GM19438 (cell line): ENCODE data around the gene SLC35A1.
"Not testable (repeated sequence)": the region's sequence is repeated elsewhere in the genome, so short reads cannot be mapped to it uniquely, and the experiment has no call there.

Experiments used
- ATAC-seq: cut with Tn5 transposase; IDR thresholded peaks from one replicate; pipeline ENCODE4 v1.9.1; 2021; ENCODE audit warnings: low read depth; ENCODE audit not compliant: unreplicated experiment

The SLC35A1 gene, protein sequence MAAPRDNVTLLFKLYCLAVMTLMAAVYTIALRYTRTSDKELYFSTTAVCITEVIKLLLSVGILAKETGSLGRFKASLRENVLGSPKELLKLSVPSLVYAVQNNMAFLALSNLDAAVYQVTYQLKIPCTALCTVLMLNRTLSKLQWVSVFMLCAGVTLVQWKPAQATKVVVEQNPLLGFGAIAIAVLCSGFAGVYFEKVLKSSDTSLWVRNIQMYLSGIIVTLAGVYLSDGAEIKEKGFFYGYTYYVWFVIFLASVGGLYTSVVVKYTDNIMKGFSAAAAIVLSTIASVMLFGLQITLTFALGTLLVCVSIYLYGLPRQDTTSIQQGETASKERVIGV

DNA sequence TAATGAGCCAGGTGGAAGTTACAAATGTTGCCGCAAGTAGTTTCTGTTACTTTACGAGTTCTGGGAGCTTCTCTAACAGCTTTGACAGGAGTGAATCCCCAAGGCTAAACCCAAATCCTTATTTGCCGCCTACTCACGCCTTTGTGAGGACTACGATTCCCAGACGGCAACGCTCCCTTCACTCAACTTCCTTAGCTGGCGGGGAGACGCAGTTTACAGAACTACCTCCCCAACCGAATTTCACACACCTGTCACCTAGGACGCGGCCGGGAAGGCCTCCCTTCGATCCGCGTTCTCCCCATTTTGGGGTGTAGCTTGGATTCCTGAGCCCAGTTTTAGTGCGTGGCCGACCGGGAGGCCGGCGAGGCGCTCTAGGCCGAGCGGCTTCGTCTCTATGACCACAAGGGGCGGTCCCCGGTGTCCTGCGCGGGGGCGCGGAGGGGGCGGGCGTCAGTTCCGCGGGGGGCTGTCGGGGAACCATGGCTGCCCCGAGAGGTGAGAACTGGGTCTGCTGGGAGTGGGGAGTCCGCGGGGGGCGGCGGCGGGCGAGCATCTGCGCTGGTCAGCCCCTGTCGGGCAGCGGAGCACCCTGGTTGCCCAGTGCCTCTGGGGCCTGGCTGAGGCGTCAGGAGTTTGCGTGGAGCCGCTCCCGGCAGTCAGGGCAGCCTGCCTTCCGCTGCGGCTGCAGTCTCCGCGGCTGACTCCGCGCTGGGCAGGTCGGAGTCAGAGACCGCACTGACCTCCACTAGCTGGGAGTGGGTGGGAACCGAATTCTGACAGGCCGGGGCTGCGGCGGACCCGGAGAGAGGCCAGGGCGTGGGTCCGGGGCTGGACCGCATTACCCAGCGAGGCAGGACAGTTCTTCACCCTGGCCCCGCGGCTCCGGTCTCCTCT, at the start of gene SLC35A1:
Gene SLC35A1 (plus strand): TSS at position 450 of the 894 bp plus-strand sequence. CDS start 30 bp downstream, at position 480.
- peak; percentile 85 for ATAC-seq

DNA sequence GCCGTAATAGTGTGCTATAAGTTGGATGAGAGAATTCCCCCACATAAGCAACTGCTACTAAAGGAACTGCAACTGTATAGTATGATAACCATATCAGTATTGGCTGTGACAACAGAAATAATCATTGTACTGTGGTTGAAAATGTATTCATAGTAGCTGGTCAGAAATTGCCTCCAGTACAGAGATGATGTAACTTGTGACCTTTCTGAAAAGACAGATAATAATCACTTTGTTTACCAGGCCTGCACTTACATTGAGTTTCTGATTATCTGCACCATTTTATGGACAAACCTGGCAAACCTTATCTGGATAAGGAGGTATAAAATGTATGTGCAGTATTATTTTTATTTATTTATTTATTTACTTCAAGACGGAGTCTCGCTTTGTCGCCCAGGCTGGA, 46.0 kb upstream of the SLC35A1 start:
- no peak for ATAC-seq

DNA sequence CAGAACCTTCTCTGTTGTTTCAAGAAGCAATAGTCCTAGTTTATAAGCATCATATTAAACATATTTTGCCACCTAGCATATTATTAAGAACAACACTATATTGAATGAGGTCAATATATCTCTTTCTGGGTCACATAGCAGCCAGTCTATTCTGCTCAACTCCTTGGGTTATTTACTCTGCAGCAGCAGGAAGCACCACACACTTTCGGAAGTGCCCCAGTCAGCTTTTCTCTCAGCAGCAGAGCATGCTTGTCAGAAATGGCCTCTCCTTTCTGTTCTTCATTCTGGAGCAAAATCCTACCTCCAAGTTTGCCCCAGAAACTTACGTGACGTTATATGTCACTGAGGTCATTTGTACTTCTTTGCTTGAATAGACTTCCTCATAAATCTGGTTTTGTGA, 42.3 kb upstream of the SLC35A1 start:
- no peak for ATAC-seq

DNA sequence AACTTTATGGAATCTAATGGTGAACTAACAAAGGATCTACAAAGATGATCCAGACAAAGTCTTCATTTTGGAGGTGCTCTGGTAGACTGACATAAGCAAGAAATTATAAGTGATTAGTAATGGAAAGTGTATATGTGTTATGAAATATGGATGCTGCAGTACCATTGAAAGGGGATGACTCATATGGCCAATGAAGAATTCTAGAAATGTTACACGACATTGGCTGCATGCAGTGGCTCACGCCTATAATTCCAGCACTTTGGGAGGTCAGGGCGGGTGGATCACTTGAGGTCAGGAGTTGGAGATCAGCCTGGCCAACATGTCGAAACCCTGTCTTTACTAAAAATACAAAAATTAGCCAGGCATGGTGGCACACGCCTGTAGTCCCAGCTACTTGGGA, 41.5 kb upstream of the SLC35A1 start:
- no peak for ATAC-seq

DNA sequence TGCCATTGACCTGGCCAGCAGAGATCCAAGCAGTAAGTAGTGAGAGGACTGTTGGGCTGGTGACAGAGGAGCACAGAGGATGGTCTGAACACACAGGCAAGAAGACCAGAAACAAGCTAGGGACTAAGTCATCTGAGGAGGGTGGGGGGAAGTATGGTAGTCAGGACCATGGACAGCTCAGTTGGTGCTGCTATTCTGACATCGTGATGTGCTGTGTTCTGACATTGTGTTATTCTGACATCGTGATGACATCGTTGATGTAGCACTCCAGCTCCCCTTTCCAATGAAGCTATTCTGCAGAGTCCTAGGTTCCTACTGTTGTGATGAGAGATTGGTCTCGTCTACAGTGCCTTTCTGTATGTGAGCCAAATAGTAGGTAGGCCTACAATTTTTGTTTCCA, 36.3 kb upstream of the SLC35A1 start:
- no peak for ATAC-seq

DNA sequence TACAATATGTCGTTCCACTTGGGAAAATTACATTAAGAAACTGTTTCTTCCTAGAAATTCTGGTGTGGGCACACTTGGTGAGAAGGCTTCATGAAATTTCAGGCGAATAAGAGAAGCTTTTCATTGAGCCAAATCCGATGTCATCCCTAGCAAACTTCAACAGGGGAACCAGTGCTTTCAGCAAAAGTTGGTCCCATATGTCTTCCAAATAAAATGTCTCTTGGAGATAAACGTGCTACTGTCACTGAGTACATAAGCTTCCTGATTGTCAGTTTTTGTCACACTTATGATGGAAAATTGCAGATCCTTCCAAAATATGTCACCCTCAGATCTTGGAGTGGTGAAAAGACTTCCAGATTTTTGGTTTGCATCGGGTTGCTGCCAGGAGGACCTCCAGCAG, 31.1 kb upstream of the SLC35A1 start:
- no peak for ATAC-seq

DNA sequence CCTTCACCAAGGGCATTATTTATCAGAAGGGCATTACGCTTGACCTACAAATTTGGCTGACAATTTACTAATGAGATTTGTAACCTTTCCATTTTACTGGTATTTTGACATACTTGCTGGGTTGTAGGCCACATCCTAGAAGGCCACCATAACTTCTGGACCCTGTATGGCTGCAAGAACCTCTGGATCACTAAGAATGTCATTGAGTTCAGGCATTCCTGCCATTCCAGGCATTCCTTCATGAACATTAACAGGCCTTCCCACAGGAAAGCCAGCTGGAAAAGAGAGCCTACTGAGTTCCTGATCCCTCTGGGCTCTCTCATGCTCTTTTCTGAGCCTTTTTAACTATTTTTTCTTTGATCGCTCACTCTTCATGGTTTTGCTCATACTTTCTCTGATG, 28.4 kb upstream of the SLC35A1 start:
- no peak for ATAC-seq

DNA sequence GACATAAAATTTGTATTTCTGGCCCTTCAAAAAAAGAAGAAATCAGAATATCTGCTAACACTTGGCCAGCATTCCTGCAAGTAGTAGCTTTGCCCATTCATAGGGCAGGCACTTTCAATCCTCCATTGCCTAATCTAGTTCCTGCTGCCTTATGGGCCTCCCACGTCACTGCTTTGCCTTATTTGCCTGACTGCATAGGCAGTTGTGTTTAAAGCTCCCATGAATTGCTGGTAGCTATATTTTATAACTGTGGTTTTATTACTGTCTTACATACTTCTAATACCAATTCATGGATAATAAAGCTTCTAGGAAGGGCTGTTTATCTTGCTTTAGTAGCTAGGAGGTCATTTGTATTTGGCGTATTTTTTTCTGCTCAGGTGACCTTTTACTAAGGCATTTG, 7.7 kb upstream of the SLC35A1 start:
- no peak for ATAC-seq

DNA sequence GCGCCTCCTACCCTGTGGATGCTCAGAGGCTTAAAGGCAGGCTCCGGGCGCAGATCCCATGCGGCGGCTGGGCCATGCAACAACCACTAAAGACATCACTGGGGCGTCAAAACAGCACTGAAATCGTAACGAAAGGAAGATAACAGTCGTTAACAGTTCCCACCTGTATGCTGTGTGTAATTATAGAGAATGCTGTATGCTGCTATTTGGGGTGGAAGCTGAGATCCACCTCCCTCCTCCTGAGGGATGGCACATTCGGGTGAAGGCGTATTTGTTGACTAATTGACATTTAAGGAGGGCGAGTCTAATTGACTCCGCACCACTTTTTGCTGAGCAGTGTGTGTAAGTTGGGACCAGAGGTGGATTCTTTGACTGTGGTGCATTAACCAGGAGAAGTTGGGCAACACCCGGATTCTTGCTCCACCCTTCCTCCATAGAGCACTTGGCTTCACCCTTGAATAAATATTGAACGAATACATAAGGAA, 687 bp downstream of the SLC35A1 start:
- peak; percentile 74 for ATAC-seq

DNA sequence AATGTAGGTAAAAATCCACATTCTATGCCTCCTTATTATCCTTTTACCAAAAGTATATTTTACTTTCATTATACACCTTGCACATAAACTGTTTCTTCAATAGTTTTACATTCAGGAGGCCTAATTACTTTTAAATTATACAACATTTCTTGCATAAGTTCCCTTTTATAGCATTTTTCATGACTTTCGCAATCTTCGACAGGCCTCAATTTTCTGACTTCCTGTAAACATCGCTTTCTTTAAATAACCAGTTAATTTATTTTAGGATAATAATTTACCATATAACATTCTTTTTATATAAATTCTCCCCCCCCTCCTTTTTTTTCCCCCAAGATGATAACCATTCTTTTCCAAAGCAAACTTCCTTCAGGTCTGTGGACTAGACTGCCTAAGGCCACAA, 9.2 kb downstream of the SLC35A1 start:
- no peak for ATAC-seq

DNA sequence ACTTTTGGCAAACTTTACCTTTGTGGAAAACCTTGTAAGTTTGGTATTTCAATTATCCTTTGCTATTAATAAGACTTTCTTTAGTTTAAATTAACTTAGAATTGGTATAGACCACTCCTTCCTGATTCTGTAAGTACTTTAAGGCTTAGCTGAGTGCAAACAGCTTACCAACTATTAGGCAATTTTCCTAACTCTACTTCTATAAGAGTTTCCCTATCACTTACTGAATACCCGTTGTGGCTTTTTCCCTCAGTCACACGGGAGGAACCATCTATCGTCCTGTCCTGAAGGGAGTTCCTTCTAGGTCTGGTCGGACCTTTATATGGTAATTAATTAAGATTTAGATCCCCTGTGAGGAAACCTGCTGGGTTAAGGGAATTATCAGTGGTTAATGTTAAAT, 9.6 kb downstream of the SLC35A1 start:
- no peak for ATAC-seq

DNA sequence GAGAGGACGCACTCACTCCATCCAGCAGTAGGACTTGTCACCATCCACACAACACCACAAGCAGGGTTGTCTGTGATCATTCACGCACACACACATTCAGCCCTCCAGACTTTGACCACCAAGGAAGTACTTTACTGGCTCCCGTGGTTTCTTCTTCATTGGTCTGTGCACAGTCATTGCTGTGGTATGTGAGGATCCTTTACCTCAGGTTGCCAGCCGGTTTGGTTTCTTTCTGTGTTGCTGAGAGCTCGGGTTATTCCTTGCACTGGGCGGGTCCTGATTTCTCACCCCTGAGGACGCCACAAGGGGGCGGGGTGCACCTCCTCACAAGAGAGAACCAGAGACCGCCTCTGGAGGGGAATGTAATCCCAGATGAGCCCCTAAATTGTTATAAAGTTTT, 11.2 kb downstream of the SLC35A1 start:
- no peak for ATAC-seq

DNA sequence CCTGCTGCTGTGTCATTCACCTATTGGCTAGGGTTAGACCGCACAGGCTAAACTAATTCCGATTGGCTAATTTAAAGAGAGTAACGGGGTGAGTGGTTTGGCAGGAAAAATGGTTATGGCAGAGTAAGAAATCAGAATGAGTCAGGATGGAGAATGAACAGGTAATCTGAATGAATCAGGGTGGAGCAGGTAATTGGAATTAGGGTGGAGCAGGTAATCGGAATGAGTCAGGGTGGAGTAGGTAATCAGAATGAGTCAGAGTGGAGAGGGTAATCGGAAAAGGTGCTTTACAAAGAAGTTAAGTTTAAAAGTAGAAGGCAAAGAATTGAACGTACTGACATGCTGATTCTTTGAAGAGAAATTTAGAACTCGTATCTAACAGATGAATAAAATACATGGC, 11.7 kb downstream of the SLC35A1 start:
- ATAC-seq, result no peak

DNA sequence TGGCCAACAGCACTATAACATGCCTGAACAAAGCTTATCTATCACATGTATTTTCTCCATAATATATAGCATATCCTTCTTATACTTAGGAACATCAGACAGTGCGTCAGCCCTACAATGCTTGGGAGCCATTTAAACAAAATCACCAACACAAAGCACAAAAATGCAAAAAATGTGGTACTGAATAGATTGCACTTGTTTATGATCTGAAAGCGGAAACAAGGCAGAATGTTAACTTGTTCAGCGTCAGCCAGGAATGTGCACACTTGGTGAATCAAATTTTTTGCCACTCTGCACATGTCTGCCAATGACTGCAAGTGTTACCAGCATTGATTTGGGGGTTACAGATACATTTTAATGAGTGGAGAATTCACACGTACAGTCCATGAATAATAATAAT, 14.8 kb downstream of the SLC35A1 start:
- ATAC-seq, result no peak

DNA sequence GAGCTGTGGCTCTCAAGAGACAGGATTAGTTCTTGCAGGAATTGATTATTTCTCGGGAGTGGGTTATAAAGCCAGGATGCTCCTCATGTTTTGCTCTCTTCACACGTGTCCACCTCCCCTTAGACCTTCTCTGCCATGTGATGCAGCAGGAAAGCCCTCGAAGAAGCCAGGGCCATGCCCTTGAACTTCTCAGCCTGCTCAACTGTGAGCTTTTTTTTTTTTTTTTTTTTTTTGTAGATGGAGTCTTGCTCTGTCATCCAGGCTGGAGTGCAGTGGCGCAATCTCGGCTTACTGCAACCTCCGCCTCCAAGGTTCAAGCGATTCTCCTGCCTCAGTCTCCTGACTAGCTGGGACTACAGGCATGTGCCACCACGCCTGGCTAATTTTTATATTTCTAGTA, 16.6 kb downstream of the SLC35A1 start:
- ATAC-seq, result not testable (repeated sequence)

DNA sequence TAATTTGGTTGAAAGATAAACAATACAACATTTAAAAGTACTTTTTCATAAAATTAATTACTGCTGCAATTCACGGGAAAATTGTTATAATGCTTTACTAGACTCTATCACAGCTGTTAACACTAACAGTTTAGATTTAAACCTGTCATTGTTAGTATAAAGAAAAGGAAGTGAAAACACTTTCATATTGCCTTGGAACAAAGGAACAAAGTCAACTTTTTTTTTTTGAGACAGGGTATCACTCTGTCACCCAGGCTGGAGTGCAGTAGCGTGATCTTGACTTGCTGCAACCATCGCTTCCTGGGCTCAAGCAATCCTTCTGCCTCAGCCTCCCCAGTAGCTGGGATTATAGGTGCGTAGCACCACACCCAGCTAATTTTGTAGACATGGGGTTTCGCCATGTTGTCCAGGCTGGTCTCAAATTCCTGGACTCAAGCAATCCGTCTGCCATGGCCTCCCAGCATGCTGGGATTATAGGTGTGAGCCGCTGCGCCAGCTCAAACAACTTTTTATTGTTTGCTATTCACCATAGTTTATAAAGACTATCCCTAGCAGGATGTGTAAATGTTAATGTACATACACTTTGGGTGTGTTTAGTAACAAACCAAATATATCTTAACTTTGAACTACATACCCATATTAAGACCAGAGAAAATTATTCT, 22.1 kb downstream of the SLC35A1 start:
- peak; percentile 85 for ATAC-seq

DNA sequence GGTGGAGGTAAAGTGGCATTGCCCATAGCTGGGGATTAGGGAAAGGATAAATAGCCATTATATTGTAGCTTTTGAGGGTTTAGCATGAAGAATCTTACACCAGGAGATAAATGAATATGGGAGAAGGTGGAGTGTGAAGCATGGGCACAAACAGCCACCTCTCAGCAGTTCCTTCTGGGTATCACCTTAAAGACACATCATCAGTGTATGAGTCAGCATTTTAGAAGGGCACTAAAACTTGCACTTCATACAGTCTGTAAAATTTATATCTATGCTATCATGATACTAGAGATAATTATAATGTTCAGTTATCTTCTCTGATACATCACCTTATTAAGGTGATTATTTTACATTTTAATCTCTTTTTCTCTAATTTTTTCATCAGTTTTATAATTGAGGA, 25.3 kb downstream of the SLC35A1 start:
- no peak for ATAC-seq

DNA sequence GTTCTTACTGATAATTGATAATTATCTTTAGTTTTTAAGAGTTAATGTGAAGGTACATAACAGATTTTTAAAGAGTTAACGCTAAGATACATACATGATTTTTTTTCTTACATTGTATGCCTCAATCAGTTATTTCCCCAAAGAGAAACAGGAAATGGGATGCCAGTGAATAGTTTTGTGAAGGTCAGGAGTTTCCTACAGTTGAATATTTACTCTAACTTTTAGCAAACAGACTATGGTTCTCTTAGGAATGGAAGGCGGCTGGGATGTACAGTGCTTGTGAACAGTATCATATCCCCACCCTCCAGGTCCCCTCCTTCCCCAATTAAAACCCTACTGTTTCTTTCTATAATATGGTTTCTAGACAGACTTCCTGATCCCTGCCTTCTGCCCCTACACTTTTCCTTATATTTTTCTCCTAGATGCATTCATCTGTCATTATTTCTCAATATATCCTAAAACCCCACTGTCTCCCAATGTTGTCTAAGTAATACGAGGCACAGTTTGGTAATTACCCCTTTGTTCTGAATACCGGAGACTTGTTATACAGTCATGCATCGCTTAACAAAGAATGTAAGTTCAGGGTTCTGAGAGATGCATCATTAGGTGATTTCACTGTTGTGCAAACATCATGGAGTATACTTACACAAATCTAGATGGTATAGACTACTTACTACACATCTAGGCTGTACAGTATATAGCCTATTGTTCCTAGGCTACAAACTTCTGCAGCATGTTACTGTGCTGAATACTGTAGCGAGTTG, 29.2 kb downstream of the SLC35A1 start:
- no peak for ATAC-seq

DNA sequence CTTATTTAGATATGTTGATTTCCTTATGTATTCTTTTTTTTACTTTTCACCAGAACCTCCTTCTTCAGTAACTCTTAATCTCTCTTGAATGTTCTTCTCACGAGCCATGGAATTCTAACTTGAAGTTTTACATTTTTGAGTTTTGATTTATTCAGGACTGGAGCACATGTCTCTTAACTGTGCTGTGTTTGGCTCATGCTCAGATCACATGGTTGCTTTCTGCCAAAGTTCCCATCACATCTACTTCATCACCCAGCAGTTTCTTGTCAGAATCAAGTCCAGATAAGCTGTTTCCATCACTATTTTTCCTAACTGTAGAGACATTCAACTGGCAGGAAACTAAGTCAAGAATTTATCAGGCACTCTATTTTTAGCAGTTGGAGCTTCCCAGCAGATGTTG, 31.7 kb downstream of the SLC35A1 start:
- no peak for ATAC-seq

DNA sequence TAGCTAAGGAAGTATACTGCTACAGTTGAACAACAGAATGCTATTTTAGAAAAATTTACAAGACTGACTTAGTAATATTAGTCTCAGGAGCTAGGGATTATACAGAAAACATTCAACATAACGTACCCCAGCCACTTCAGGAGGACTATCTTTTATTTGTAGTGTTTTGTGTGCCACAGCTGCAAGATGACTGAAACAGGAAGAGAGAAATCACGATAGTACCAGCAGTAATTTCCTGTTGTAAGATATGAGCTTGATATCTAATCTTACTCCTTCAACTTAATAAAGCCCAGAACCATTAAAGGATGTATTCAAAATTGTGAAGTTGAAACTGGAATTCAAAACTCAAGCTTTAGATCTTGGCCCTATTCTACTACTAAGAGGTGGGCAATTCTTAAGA, 42.1 kb downstream of the SLC35A1 start:
- ATAC-seq, result no peak
